HEK293 (cell line): ENCODE data around the gene KCNIP4.

Experiments
- CTCF ChIA-PET: fragments of 350-600 bp; formaldehyde crosslinking; extraction: SDS; loops from one replicate; lab custom pipeline; 2021; ENCODE audit warnings: antibody characterized with exemption; lab: Yijun Ruan, JAX
- POLR2A ChIA-PET: fragments of 300-600 bp; formaldehyde crosslinking; extraction: SDS; loops from one replicate; lab custom pipeline; 2020; ENCODE audit warnings: antibody characterized with exemption, inconsistent platforms; lab: Yijun Ruan, JAX
- H3K27ac ChIP-seq: fragments of 200-500 bp; sonication (Bioruptor generic); 2 replicates; pipeline ENCODE4 v1.5.1; 2014; ENCODE audit warnings: low read depth, low read length, control low read depth, inconsistent platforms; ENCODE audit errors: extremely low read depth
- H3K36me3 ChIP-seq, 2 experiments: fragments of 200-500 bp in 1 of 2; sonication (Bioruptor generic) in 1 of 2; 1 replicate in 1 of 2; 2 replicates in 1 of 2; pipeline ENCODE4 v1.5.1; 2014 to 2017; ENCODE audit warnings: inconsistent platforms in 2 of 2, low read length in 2 of 2; ENCODE audit not compliant: control insufficient read depth in 2 of 2, insufficient read depth in 1 of 2
- H3K4me1 ChIP-seq: fragments of 200-500 bp; sonication (Bioruptor generic); 2 replicates; pipeline ENCODE4 v1.5.1; 2014; ENCODE audit warnings: mild to moderate bottlenecking, low read length, inconsistent platforms; ENCODE audit not compliant: control insufficient read depth, insufficient read depth
- H3K4me3 ChIP-seq: 2 replicates; pipeline ENCODE4 v1.5.1; 2011; ENCODE audit warnings: low read depth, mild to moderate bottlenecking, control low read depth, low read length, moderate library complexity
- H3K9me3 ChIP-seq: fragments of 200-500 bp; sonication (Bioruptor generic); 2 replicates; pipeline ENCODE4 v1.5.1; 2014; ENCODE audit warnings: low read depth, low read length, inconsistent platforms; ENCODE audit not compliant: control insufficient read depth, insufficient read depth
- BCL6B ChIP-seq: fragments of 450-650 bp; formaldehyde crosslinking; IDR thresholded peaks from 2 replicates; pipeline ENCODE4 v1.5.1; 2017; ENCODE audit warnings: missing biosample characterization, missing genetic modification characterization
- IKZF3 ChIP-seq: fragments of 450-650 bp; IDR thresholded peaks from 2 replicates; pipeline ENCODE4 v1.5.0; 2018; ENCODE audit warnings: missing biosample characterization, mild to moderate bottlenecking, missing genetic modification characterization, moderate library complexity
- KLF1 ChIP-seq: fragments of 450-650 bp; formaldehyde crosslinking; IDR thresholded peaks from 2 replicates; pipeline ENCODE4 v1.5.1; 2016; ENCODE audit warnings: missing biosample characterization, missing genetic modification characterization
- KLF16 ChIP-seq: fragments of 450-650 bp; formaldehyde crosslinking; IDR thresholded peaks from 2 replicates; pipeline ENCODE4 v1.5.1; 2017; ENCODE audit warnings: missing biosample characterization, missing genetic modification characterization
- KLF7 ChIP-seq: fragments of 450-650 bp; formaldehyde crosslinking; IDR thresholded peaks from 2 replicates; pipeline ENCODE4 v1.5.1; 2016; ENCODE audit warnings: missing biosample characterization, missing genetic modification characterization, borderline replicate concordance
- MZF1 ChIP-seq: fragments of 450-650 bp; formaldehyde crosslinking; IDR thresholded peaks from 2 replicates; pipeline ENCODE4 v1.5.1; 2017; ENCODE audit warnings: missing biosample characterization, missing genetic modification characterization, borderline replicate concordance
- RBAK ChIP-seq: fragments of 450-650 bp; formaldehyde crosslinking; IDR thresholded peaks from 2 replicates; pipeline ENCODE4 v1.5.1; 2016; ENCODE audit warnings: missing biosample characterization, missing genetic modification characterization
- SP2 ChIP-seq: fragments of 450-650 bp; formaldehyde crosslinking; IDR thresholded peaks from 2 replicates; pipeline ENCODE4 v1.5.1; 2016; ENCODE audit warnings: missing biosample characterization, missing genetic modification characterization
- YY2 ChIP-seq: fragments of 450-650 bp; formaldehyde crosslinking; IDR thresholded peaks from 2 replicates; pipeline ENCODE4 v1.5.1; 2016; ENCODE audit warnings: missing biosample characterization, missing genetic modification characterization
- ZBTB8A ChIP-seq: fragments of 450-650 bp; formaldehyde crosslinking; IDR thresholded peaks from 2 replicates; pipeline ENCODE4 v1.5.1; 2016; ENCODE audit warnings: missing biosample characterization, missing genetic modification characterization
- ZFP37 ChIP-seq: fragments of 450-650 bp; formaldehyde crosslinking; IDR thresholded peaks from 2 replicates; pipeline ENCODE4 v1.5.1; 2016; ENCODE audit warnings: missing biosample characterization, missing genetic modification characterization
- ZIC2 ChIP-seq: fragments of 450-650 bp; formaldehyde crosslinking; IDR thresholded peaks from 2 replicates; pipeline ENCODE4 v1.5.1; 2016; ENCODE audit warnings: missing biosample characterization, missing genetic modification characterization
- ZNF140 ChIP-seq: fragments of 450-650 bp; formaldehyde crosslinking; IDR thresholded peaks from 2 replicates; pipeline ENCODE4 v1.5.1; 2016; ENCODE audit warnings: missing biosample characterization, missing genetic modification characterization
- ZNF174 ChIP-seq: fragments of 450-650 bp; formaldehyde crosslinking; IDR thresholded peaks from 2 replicates; pipeline ENCODE4 v1.5.0; 2017; ENCODE audit warnings: missing biosample characterization, mild to moderate bottlenecking, missing genetic modification characterization
- ZNF19 ChIP-seq: fragments of 450-650 bp; formaldehyde crosslinking; IDR thresholded peaks from 2 replicates; pipeline ENCODE4; 2016; ENCODE audit warnings: missing biosample characterization, missing genetic modification characterization, low read depth
- ZNF223 ChIP-seq: fragments of 450-650 bp; formaldehyde crosslinking; IDR thresholded peaks from 2 replicates; pipeline ENCODE4 v1.5.1; 2016; ENCODE audit warnings: missing biosample characterization, missing genetic modification characterization
- ZNF248 ChIP-seq: fragments of 450-650 bp; formaldehyde crosslinking; IDR thresholded peaks from 2 replicates; pipeline ENCODE4 v1.5.1; 2017; ENCODE audit warnings: missing biosample characterization, missing genetic modification characterization
- ZNF266 ChIP-seq: fragments of 450-650 bp; formaldehyde crosslinking; IDR thresholded peaks from 2 replicates; pipeline ENCODE4 v1.5.1; 2016; ENCODE audit warnings: missing biosample characterization, missing genetic modification characterization, low read depth
- ZNF292 ChIP-seq: fragments of 450-650 bp; formaldehyde crosslinking; IDR thresholded peaks from 2 replicates; pipeline ENCODE4 v1.5.1; 2016; ENCODE audit warnings: low read depth, missing biosample characterization, missing genetic modification characterization, borderline replicate concordance
- ZNF324 ChIP-seq: fragments of 450-650 bp; formaldehyde crosslinking; IDR thresholded peaks from 2 replicates; pipeline ENCODE4 v1.5.1; 2016; ENCODE audit warnings: missing biosample characterization, missing genetic modification characterization
- ZNF366 ChIP-seq: fragments of 450-650 bp; formaldehyde crosslinking; conservative IDR thresholded peaks from 2 replicates; pipeline ENCODE4 v1.5.1; 2016; ENCODE audit warnings: missing biosample characterization, missing genetic modification characterization
- ZNF423 ChIP-seq: fragments of 450-650 bp; formaldehyde crosslinking; IDR thresholded peaks from 2 replicates; pipeline ENCODE4 v1.5.1; 2016; ENCODE audit warnings: missing biosample characterization, missing genetic modification characterization
- ZNF426 ChIP-seq: fragments of 450-650 bp; formaldehyde crosslinking; IDR thresholded peaks from 2 replicates; pipeline ENCODE4 v1.5.1; 2017; ENCODE audit warnings: missing biosample characterization, missing genetic modification characterization, mild to moderate bottlenecking, inconsistent platforms, moderate library complexity
- ZNF501 ChIP-seq: fragments of 450-650 bp; formaldehyde crosslinking; IDR thresholded peaks from 2 replicates; pipeline ENCODE4 v1.5.1; 2016; ENCODE audit warnings: missing biosample characterization, missing genetic modification characterization
- ZNF544 ChIP-seq: fragments of 450-650 bp; formaldehyde crosslinking; IDR thresholded peaks from 2 replicates; pipeline ENCODE4 v1.5.0; 2017; ENCODE audit warnings: missing biosample characterization, missing genetic modification characterization
- ZNF549 ChIP-seq: fragments of 450-650 bp; IDR thresholded peaks from 2 replicates; pipeline ENCODE4 v1.5.1; 2018; ENCODE audit warnings: missing biosample characterization, missing genetic modification characterization, mild to moderate bottlenecking, inconsistent platforms, moderate library complexity
- ZNF555 ChIP-seq: fragments of 450-650 bp; formaldehyde crosslinking; conservative IDR thresholded peaks from 2 replicates; pipeline ENCODE4 v1.5.1; 2017; ENCODE audit warnings: missing biosample characterization, mild to moderate bottlenecking, missing genetic modification characterization, inconsistent platforms
- ZNF580 ChIP-seq: fragments of 450-650 bp; formaldehyde crosslinking; IDR thresholded peaks from 2 replicates; pipeline ENCODE4 v1.5.1; 2016; ENCODE audit warnings: missing biosample characterization, missing genetic modification characterization
- ZNF660 ChIP-seq: fragments of 450-650 bp; IDR thresholded peaks from 2 replicates; pipeline ENCODE4 v1.5.1; 2018; ENCODE audit warnings: missing biosample characterization, mild to moderate bottlenecking, missing genetic modification characterization
- ZNF664 ChIP-seq: fragments of 450-650 bp; formaldehyde crosslinking; IDR thresholded peaks from 2 replicates; pipeline ENCODE4 v1.5.1; 2016; ENCODE audit warnings: missing biosample characterization, missing genetic modification characterization
- ZNF768 ChIP-seq: fragments of 450-650 bp; formaldehyde crosslinking; IDR thresholded peaks from 2 replicates; pipeline ENCODE4 v1.5.1; 2018; ENCODE audit warnings: missing biosample characterization, mild to moderate bottlenecking, missing genetic modification characterization
- ZSCAN23 ChIP-seq: fragments of 450-650 bp; formaldehyde crosslinking; IDR thresholded peaks from 2 replicates; pipeline ENCODE4 v1.5.1; 2016; ENCODE audit warnings: missing biosample characterization, missing genetic modification characterization

KCNIP4 gene

GRCh38 chr4:21032089-21032645, 916.4 kb downstream of the KCNIP4 start:
- TF ChIP-seq KLF7 (tag by site-specific recombination) (no peak), ZNF423 (tag by site-specific recombination) (no peak), ZSCAN23 (tag by site-specific recombination) (no peak), MZF1 (no peak), ZNF426 (no peak), ZNF223 (tag by site-specific recombination) (no peak), ZNF366 (tag by site-specific recombination) (no peak), SP2 (tag by site-specific recombination) (no peak), ZNF248 (tag by site-specific recombination) (no peak), ZNF324 (tag by site-specific recombination) (no peak), BCL6B (tag by site-specific recombination) (no peak), ZNF664 (tag by site-specific recombination) (no peak), RBAK (no peak), ZNF768 (tag by site-specific recombination) (no peak), ZNF660 (no peak)
- ChIA-PET POLR2A (no interaction called here), CTCF (interaction anchor here (0.7 kb wide), 1 partner anchor 604 kb away, joined by 3 read pairs; no protein-coding TSS in a partner anchor)
- no peak overlapping the region for H3K27ac ChIP-seq
- no peak overlapping the region for H3K4me3 ChIP-seq
- no peaks in the 10 kb centered on the region for H3K36me3 ChIP-seq
- H3K9me3 ChIP-seq, result no peaks in the 10 kb centered on the region
- H3K4me1 ChIP-seq, result no peaks in the 10 kb centered on the region

GRCh38 chr4:21018817-21019216, 929.8 kb downstream of the KCNIP4 start:
- H3K36me3 ChIP-seq, result no peaks in the 10 kb centered on the region
- H3K9me3 ChIP-seq, result no peaks in the 10 kb centered on the region
- H3K4me1 ChIP-seq, result no peaks in the 10 kb centered on the region
- ChIA-PET CTCF (no interaction called here), POLR2A (no interaction called here)
- TF ChIP-seq ZNF544 (tag by site-specific recombination) (no peak), ZNF19 (tag by site-specific recombination) (no peak), YY2 (tag by site-specific recombination) (no peak), ZIC2 (tag by site-specific recombination) (no peak), ZFP37 (tag by site-specific recombination) (no peak), KLF16 (tag by site-specific recombination) (no peak), ZNF366 (tag by site-specific recombination) (no peak), ZNF768 (tag by site-specific recombination) (no peak), ZNF555 (tag by site-specific recombination) (no peak), ZBTB8A (no peak), IKZF3 (tag by site-specific recombination) (no peak), ZNF292 (tag by site-specific recombination) (no peak), ZNF549 (tag by site-specific recombination) (no peak), ZNF140 (no peak), KLF1 (tag by site-specific recombination) (no peak), ZNF501 (tag by site-specific recombination) (no peak), ZNF174 (tag by site-specific recombination) (no peak), ZNF266 (tag by site-specific recombination) (no peak), ZNF580 (tag by site-specific recombination) (no peak), ZSCAN23 (tag by site-specific recombination) (no peak)
- no peak overlapping the region for H3K27ac ChIP-seq
- no peak overlapping the region for H3K4me3 ChIP-seq
